Keratinocyte (primary cell): Measurements from ENCODE around the gene HINFP. TPM values are rescaled to one million over a fixed set of nuclear protein-coding genes. Genes with fewer than 3 reads are reported as not detected.
A peak's percentile ranks its signal among the peaks of the same experiment; 100 is the strongest.

ENCODE experiments used
- DNase-seq: peaks from one replicate; pipeline ENCODE4 v3.0.0-alpha.2; 2011; ENCODE audit warnings: low read depth, missing footprints, low spot score
- FAIRE-seq: peaks from 2 replicates; lab custom pipeline; 2011; peaks lifted over from hg19 to GRCh38; lab: Jason Lieb, UNC
- H2AFZ ChIP-seq: 2 replicates; pipeline ENCODE4 v1.6.0; 2012; ENCODE audit warnings: low read length, control low read depth, inconsistent platforms; ENCODE audit not compliant: control insufficient read depth
- H3K27ac ChIP-seq: 2 replicates; pipeline ENCODE4 v1.5.1; 2011; ENCODE audit warnings: low read length; ENCODE audit not compliant: control insufficient read depth, insufficient read depth
- H3K27me3 ChIP-seq: 3 replicates; pipeline ENCODE4 v1.6.0; 2011; ENCODE audit warnings: low read length; ENCODE audit not compliant: control insufficient read depth, insufficient read depth; ENCODE audit errors: extremely low read depth
- H3K36me3 ChIP-seq, 2 experiments: 2 replicates in 1 of 2; 3 replicates in 1 of 2; pipeline ENCODE4 v1.5.1; 2011; ENCODE audit warnings: low read length in 2 of 2, mild to moderate bottlenecking in 1 of 2; ENCODE audit not compliant: control insufficient read depth in 2 of 2, insufficient read depth in 2 of 2; ENCODE audit errors: extremely low read depth in 1 of 2
- H3K4me1 ChIP-seq: 3 replicates; pipeline ENCODE4 v1.5.1; 2011; ENCODE audit warnings: low read length; ENCODE audit not compliant: control insufficient read depth, insufficient read depth; ENCODE audit errors: extremely low read depth
- H3K4me2 ChIP-seq: 3 replicates; pipeline ENCODE4 v1.6.0; 2011; ENCODE audit warnings: low read depth, low read length; ENCODE audit not compliant: control insufficient read depth, insufficient read depth; ENCODE audit errors: extremely low read depth
- H3K4me3 ChIP-seq, 3 experiments: fragments of 200-600 bp in 1 of 3; sonication (generic) in 1 of 3; 2 replicates in 2 of 3; 3 replicates in 1 of 3; pipeline ENCODE4 v1.5.1; 2011 to 2016; ENCODE audit warnings: low read length in 3 of 3, mild to moderate bottlenecking in 3 of 3, control low read depth in 2 of 3, inconsistent platforms in 1 of 3, low read depth in 1 of 3, mixed read lengths in 1 of 3, mixed run types in 1 of 3, moderate library complexity in 1 of 3; ENCODE audit not compliant: control insufficient read depth in 2 of 3, insufficient read depth in 2 of 3; ENCODE audit errors: extremely low read depth in 1 of 3
- H3K79me2 ChIP-seq: 2 replicates; pipeline ENCODE4 v1.6.0; 2012; ENCODE audit warnings: low read length; ENCODE audit not compliant: control insufficient read depth, insufficient read depth
- H3K9ac ChIP-seq: 3 replicates; pipeline ENCODE4 v1.6.0; 2011; ENCODE audit warnings: low read length; ENCODE audit not compliant: control insufficient read depth, insufficient read depth; ENCODE audit errors: extremely low read depth
- H3K9me1 ChIP-seq: 3 replicates; pipeline ENCODE4 v1.6.0; 2011; ENCODE audit warnings: low read length; ENCODE audit not compliant: control insufficient read depth, insufficient read depth; ENCODE audit errors: extremely low read depth
- H3K9me3 ChIP-seq: 2 replicates; pipeline ENCODE4 v1.5.1; 2012; ENCODE audit warnings: low read depth, low read length; ENCODE audit not compliant: control insufficient read depth
- H4K20me1 ChIP-seq: 3 replicates; pipeline ENCODE4 v1.6.0; 2011; ENCODE audit warnings: low read length; ENCODE audit not compliant: control insufficient read depth, insufficient read depth; ENCODE audit errors: extremely low read depth
- CTCF ChIP-seq, 3 experiments: IDR thresholded peaks in 1 of 3; conservative IDR thresholded peaks in 1 of 3; optimal IDR thresholded peaks in 1 of 3; 2 replicates in 2 of 3; 3 replicates in 1 of 3; pipeline versions ENCODE3 to v1.5.1; 2011; ENCODE audit warnings: low read length in 3 of 3, mild to moderate bottlenecking in 3 of 3, moderate library complexity in 2 of 3, control low read depth in 1 of 3, inconsistent platforms in 1 of 3; ENCODE audit not compliant: insufficient read depth in 2 of 3; ENCODE audit errors: extremely low read depth in 1 of 3
- EZH2 ChIP-seq: IDR thresholded peaks from one replicate; pipeline ENCODE4 v1.6.1; 2012; ENCODE audit warnings: inconsistent platforms, mild to moderate bottlenecking, low read length, moderate library complexity
- dilution Hi-C: fragments of 300-500 bp; cut with MboI; formaldehyde crosslinking; loops from one replicate; pipeline ENCODE4 v1.7.0; 2020; ENCODE audit warnings: low sequenced_read_pairs; ENCODE audit not compliant: extremely low pct_ligation_motif_present
- polyA plus RNA-seq, 5 experiments: library from polyadenylated mRNA; depleted of rRNA in 3 of 5; stranded (reverse) in 3 of 5; stranded (forward) in 1 of 5; unstranded in 1 of 5; fragments of >200 nt; gene quantifications; 1 replicate in 1 of 5; 2 replicates in 3 of 5; 3 replicates in 1 of 5; pipeline versions ENCODE4 v1.2.1 to v1.2.3, GENCODE V29; 2011 to 2012; ENCODE audit warnings: missing spikeins in 2 of 5, low read depth in 1 of 5, low replicate concordance in 1 of 5

The HINFP gene
- polyA plus RNA-seq, 1 donor (not counting 4 experiments of a cell fraction or from before 2014, with no cell fraction given): 15.6 TPM

- DNase-seq (no peak), FAIRE-seq (peak; percentile 86)
- Histone ChIP-seq H3K9me1 (no peaks in the 10 kb centered on the region), H3K9me3 (no peaks in the 10 kb centered on the region), H4K20me1 (no peaks in the 10 kb centered on the region), H3K4me3 (peak within 1 kb of the TSS; percentile 50 to 88 (median 63)), H3K9ac (peak within 1 kb of the TSS; percentile 89), H3K27me3 (no peaks in the 10 kb centered on the region), H3K27ac (peak within 1 kb of the TSS; percentile 91), H2AFZ (peak within 1 kb of the TSS; percentile 91), H3K4me2 (peak within 1 kb of the TSS; percentile 97), H3K79me2 (peaks cover 17% of the 10 kb centered on the region), H3K4me1 (peaks cover 23% of the 10 kb centered on the region), H3K36me3 (peaks cover 10 to 25% of the 10 kb centered on the region in 2 experiments)
- dilution Hi-C loops: no loop called here
- TF ChIP-seq CTCF (optimal IDR thresholded peaks at IDR 0.05 in 1 of 3, IDR thresholded peaks at IDR 0.05 in 1 of 3, conservative IDR thresholded peaks at IDR 0.05 in 1 of 3; ENCODE audit: extremely low read depth in 1 of 3, insufficient read depth in 2 of 3, low read length in 3 of 3): no peak
- TF ChIP-seq EZH2: no peak
Observed at GRCh38 chr11:119084663-119085436, 36.5 kb upstream of the HINFP start, which contains the start of gene HMBS. Gene HMBS (plus strand): TSS chr11:119084881. CDS start chr11:119085034, 153 bp downstream.

GRCh38 chr11:119085437-119085847, 35.9 kb upstream of the HINFP start:
- Histone ChIP-seq H2AFZ (peak overlapping the region; percentile 1), H4K20me1 (no peaks in the 10 kb centered on the region), H3K27ac (peak overlapping the region; percentile 91), H3K4me3 (peak overlapping the region; percentile 50 to 88 (median 63)), H3K9me1 (no peaks in the 10 kb centered on the region), H3K79me2 (peaks cover 17% of the 10 kb centered on the region), H3K9ac (peak overlapping the region; percentile 89), H3K4me2 (peak overlapping the region; percentile 97), H3K27me3 (no peaks in the 10 kb centered on the region), H3K4me1 (peaks cover 23% of the 10 kb centered on the region), H3K36me3 (peaks cover 16 to 28% of the 10 kb centered on the region in 2 experiments), H3K9me3 (no peaks in the 10 kb centered on the region)
- DNase-seq: no peak
- TF ChIP-seq EZH2: no peak
- no peak for TF ChIP-seq CTCF (optimal IDR thresholded peaks at IDR 0.05 in 1 of 3, IDR thresholded peaks at IDR 0.05 in 1 of 3, conservative IDR thresholded peaks at IDR 0.05 in 1 of 3; ENCODE audit: extremely low read depth in 1 of 3, insufficient read depth in 2 of 3, low read length in 3 of 3)
- FAIRE-seq: no peak
- dilution Hi-C loops: no loop called here
